ENCODE results near the gene CFAP20DC. TPM values are rescaled to one million over a fixed set of nuclear protein-coding genes. Genes with fewer than 3 reads are reported as not detected.

Gene CFAP20DC
- total and polyA plus RNA-seq, 2 of the 8 experiments (the other 6 are each of a cell fraction or from before 2014, with no cell fraction given), result 2.2 to 2.8 TPM

DNA sequence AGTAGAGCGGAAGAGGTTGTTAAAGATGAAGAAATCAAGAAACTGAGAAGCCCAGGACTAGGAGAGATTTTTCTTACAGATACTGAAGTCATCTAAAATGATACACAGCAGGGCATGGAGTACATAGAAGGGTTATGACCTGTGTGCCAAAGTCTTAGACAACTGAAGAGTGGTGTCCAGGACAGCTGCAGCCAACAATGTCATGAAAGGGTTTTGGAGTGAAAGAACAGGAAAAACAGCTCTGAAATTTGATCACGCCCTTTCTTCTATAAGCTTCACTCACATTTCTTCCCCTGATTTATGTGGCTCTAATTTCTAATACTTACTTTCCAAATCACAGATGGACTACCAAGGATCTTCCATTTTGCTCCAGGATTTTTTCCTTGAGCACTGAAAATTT lies 3.0 kb downstream of the CFAP20DC start:
- no peaks in the 10 kb centered on the region; the same call in none of the 2 replicates for H3K23me2 ChIP-seq (ENCODE audit: low read depth, low read length)
- no peaks in the 10 kb centered on the region; a peak in 1 of 4 replicates for H3K9me3 ChIP-seq (ENCODE audit: insufficient read depth in 2 of 2, low read depth in 1 of 2, low read length in 1 of 2)
- no peak for DNase-seq (ENCODE audit: low read depth in 1 of 2, low spot score in 2 of 2)
- H3K18ac ChIP-seq (ENCODE audit: extremely low read depth, low read length), result no peak overlapping the region
- H4K5ac ChIP-seq (ENCODE audit: insufficient read length, low read depth, low read length), result no peak overlapping the region
- no peak overlapping the region for H3K23ac ChIP-seq (ENCODE audit: insufficient read length)
- ChIA-PET POLR2A (ENCODE audit: partially characterized antibody) (no interaction called here), CTCF (ENCODE audit: partially characterized antibody) (interaction anchor here (0.7 kb wide), 1 partner anchor 50 kb away, joined by 3 read pairs; no protein-coding TSS in a partner anchor)
- no peak overlapping the region for H3K14ac ChIP-seq (ENCODE audit: insufficient read length)
- no peak overlapping the region for H3K4ac ChIP-seq (replicated peaks; ENCODE audit: insufficient read length, low read depth, low read length)
- no peak overlapping the region for H2AK5ac ChIP-seq (ENCODE audit: low read depth, low read length)
- no peak overlapping the region for H3K9ac ChIP-seq (replicated peaks in 1 of 4; ENCODE audit: extremely low read depth in 1 of 4, low read depth in 3 of 4, low read length in 3 of 4)
- H3K4me1 ChIP-seq (replicated peaks in 1 of 4; ENCODE audit: control insufficient read depth in 3 of 4, insufficient read depth in 4 of 4, low read length in 3 of 4), result peaks cover 0 to 6% (median 1%) of the 10 kb centered on the region in 4 experiments; a peak in 2 of 7 replicates
- 0 out of 8 replicates have a peak, but pooled peaks cover 0 to 2% (median 0%) of the 10 kb centered on the region in 4 experiments for H3K36me3 ChIP-seq (ENCODE audit: control insufficient read depth in 2 of 4, insufficient read depth in 4 of 4, low read length in 3 of 4)
- no peak overlapping the region for H2BK15ac ChIP-seq (ENCODE audit: low read length)
- no peaks in the 10 kb centered on the region for H4K20me1 ChIP-seq (replicated peaks in 1 of 2; ENCODE audit: control insufficient read depth in 1 of 2, insufficient read depth in 2 of 2, low read length in 2 of 2)
- H3K79me1 ChIP-seq (ENCODE audit: low read depth, low read length), result no peaks in the 10 kb centered on the region
- H4K8ac ChIP-seq (ENCODE audit: extremely low read depth, insufficient read depth, low read length), result no peak overlapping the region
- H2BK120ac ChIP-seq (replicated peaks; ENCODE audit: low read depth, low read length), result no peak overlapping the region
- H2BK20ac ChIP-seq (ENCODE audit: low read length), result no peak overlapping the region
- H3K56ac ChIP-seq (replicated peaks; ENCODE audit: insufficient read length, low read depth, low read length), result no peak overlapping the region
- WGBS, 2 experiments (ENCODE audit: extremely low coverage in 1 of 2, insufficient coverage in 1 of 2, insufficient read length in 1 of 2, insufficient replicate concordance in 2 of 2, low coverage in 1 of 2, low lambda C conversion rate in 2 of 2, missing lambda C conversion rate in 1 of 2), result 97% methylated on average over 2 of the region's 2 CpGs; no CpG with 5 or more reads in 1 of the 2 experiments
- H3K27ac ChIP-seq (ENCODE audit: low read depth, low read length), result no peak overlapping the region
- no peak for FAIRE-seq
- no peak overlapping the region for H4K91ac ChIP-seq (replicated peaks; ENCODE audit: insufficient read length, low read length)
- no peak overlapping the region for H2BK12ac ChIP-seq (ENCODE audit: low read depth, low read length)
- H2AFZ ChIP-seq (ENCODE audit: low read length), result no peak overlapping the region
- H2BK5ac ChIP-seq (ENCODE audit: low read depth, low read length), result no peak overlapping the region
- peaks cover 0 to 3% (median 0%) of the 10 kb centered on the region in 4 experiments; a peak in 2 of 7 replicates for H3K27me3 ChIP-seq (replicated peaks in 1 of 4; ENCODE audit: control insufficient read depth in 3 of 4, extremely low read depth in 1 of 4, insufficient read depth in 3 of 4, low read length in 3 of 4)
- H3K4me3 ChIP-seq (ENCODE audit: extremely low read depth in 1 of 4, insufficient read depth in 2 of 4, low read depth in 3 of 4, low read length in 4 of 4), result no peak overlapping the region
- no peaks in the 10 kb centered on the region for H3K79me2 ChIP-seq (ENCODE audit: control insufficient read depth in 1 of 2, insufficient read depth in 2 of 2, low read length in 2 of 2)
- no peak overlapping the region for H3K4me2 ChIP-seq (ENCODE audit: insufficient read depth in 1 of 2, low read depth in 2 of 2, low read length in 2 of 2)
- TF ChIP-seq BCL11A (IDR thresholded peaks at IDR 0.05; ENCODE audit: low read depth in 2 of 2, low read length in 2 of 2), result no peak
- TF ChIP-seq, protein P1, sequence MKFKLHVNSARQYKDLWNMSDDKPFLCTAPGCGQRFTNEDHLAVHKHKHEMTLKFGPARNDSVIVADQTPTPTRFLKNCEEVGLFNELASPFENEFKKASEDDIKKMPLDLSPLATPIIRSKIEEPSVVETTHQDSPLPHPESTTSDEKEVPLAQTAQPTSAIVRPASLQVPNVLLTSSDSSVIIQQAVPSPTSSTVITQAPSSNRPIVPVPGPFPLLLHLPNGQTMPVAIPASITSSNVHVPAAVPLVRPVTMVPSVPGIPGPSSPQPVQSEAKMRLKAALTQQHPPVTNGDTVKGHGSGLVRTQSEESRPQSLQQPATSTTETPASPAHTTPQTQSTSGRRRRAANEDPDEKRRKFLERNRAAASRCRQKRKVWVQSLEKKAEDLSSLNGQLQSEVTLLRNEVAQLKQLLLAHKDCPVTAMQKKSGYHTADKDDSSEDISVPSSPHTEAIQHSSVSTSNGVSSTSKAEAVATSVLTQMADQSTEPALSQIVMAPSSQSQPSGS (IDR thresholded peaks at IDR 0.05; ENCODE audit: low read length), result no peak
- TF ChIP-seq RBBP5 (IDR thresholded peaks at IDR 0.05; ENCODE audit: borderline replicate concordance, low read depth, low read length), result no peak
- TF ChIP-seq TCF12 (IDR thresholded peaks at IDR 0.05; ENCODE audit: low read depth, low read length), result no peak
- TF ChIP-seq CHD2 (IDR thresholded peaks at IDR 0.05; ENCODE audit: low read length), result no peak
- no peak for TF ChIP-seq TEAD4 (IDR thresholded peaks at IDR 0.05; ENCODE audit: low read depth, low read length)
- TF ChIP-seq YY1 (IDR thresholded peaks at IDR 0.05; ENCODE audit: low read depth, low read length), result no peak
- TF ChIP-seq NANOG (IDR thresholded peaks at IDR 0.05; ENCODE audit: insufficient read depth, low read depth, low read length, poor library complexity, severe bottlenecking), result no peak
- no peak for TF ChIP-seq POU5F1 (IDR thresholded peaks at IDR 0.05; ENCODE audit: low read depth, low read length)
- TF ChIP-seq EGR1 (IDR thresholded peaks at IDR 0.05; ENCODE audit: borderline replicate concordance, low read depth, low read length), result no peak
- no peak for TF ChIP-seq HDAC2 (IDR thresholded peaks at IDR 0.05; ENCODE audit: borderline replicate concordance in 1 of 2, low read depth in 2 of 2, low read length in 2 of 2)
- no peak for TF ChIP-seq BACH1 (IDR thresholded peaks at IDR 0.05; ENCODE audit: low read length)
- TF ChIP-seq CHD1 (IDR thresholded peaks at IDR 0.05; ENCODE audit: low read depth, low read length), result no peak

Measured in H1 (cell line).